GM21360 (cell line): ENCODE measurements around the gene SCML1.
"Not testable (repeated sequence)": the region's sequence is repeated elsewhere in the genome, so short reads cannot be mapped to it uniquely, and the experiment has no call there.

Source experiments
- ATAC-seq: cut with Tn5 transposase; IDR thresholded peaks from one replicate; pipeline ENCODE4 v1.9.1; 2021; ENCODE audit warnings: mild to moderate bottlenecking, moderate library complexity; ENCODE audit not compliant: unreplicated experiment

SCML1 gene

GRCh38 chrX:17738737-17739535 is 1.6 kb downstream of the SCML1 start:
- no peak for ATAC-seq

- no peak for ATAC-seq
These were observed 3.1 kb downstream of the SCML1 start for GRCh38 chrX:17740137-17741122.

GRCh38 chrX:17741123-17741511 is 3.8 kb downstream of the SCML1 start:
- no peak for ATAC-seq

GRCh38 chrX:17743913-17744312 is 6.6 kb downstream of the SCML1 start:
- ATAC-seq, result no peak

GRCh38 chrX:17744896-17745523 is 7.7 kb downstream of the SCML1 start:
- ATAC-seq, result no peak

GRCh38 chrX:17747692-17748091 is 10.4 kb downstream of the SCML1 start:
- ATAC-seq, result no peak

- no peak for ATAC-seq
These were observed 11.4 kb downstream of the SCML1 start for GRCh38 chrX:17748684-17749083.

- ATAC-seq, result no peak
These were observed 13.1 kb downstream of the SCML1 start for GRCh38 chrX:17750436-17750835.

- ATAC-seq, result no peak
These were observed 21.1 kb downstream of the SCML1 start for GRCh38 chrX:17758382-17758781.

- no peak for ATAC-seq
These were observed 22.7 kb downstream of the SCML1 start for GRCh38 chrX:17759990-17760389.

- no peak for ATAC-seq
These were observed 30.4 kb downstream of the SCML1 start for GRCh38 chrX:17767734-17768133.

- ATAC-seq, result no peak
These were observed 31.7 kb downstream of the SCML1 start for GRCh38 chrX:17768997-17769396.

GRCh38 chrX:17769701-17770269 is 32.5 kb downstream of the SCML1 start:
- ATAC-seq, result no peak

GRCh38 chrX:17773221-17773876 is 36.1 kb downstream of the SCML1 start:
- ATAC-seq, result no peak

GRCh38 chrX:17774053-17774452 is 36.8 kb downstream of the SCML1 start:
- no peak for ATAC-seq

- ATAC-seq, result no peak
These were observed 41.7 kb downstream of the SCML1 start for GRCh38 chrX:17778997-17779396.

- no peak for ATAC-seq
These were observed 42.1 kb downstream of the SCML1 start for GRCh38 chrX:17779434-17779833.

- ATAC-seq, result not testable (repeated sequence)
These were observed 49.5 kb downstream of the SCML1 start for GRCh38 chrX:17786554-17787347.

- no peak for ATAC-seq
These were observed 50.3 kb downstream of the SCML1 start for GRCh38 chrX:17787557-17787956.

GRCh38 chrX:17788439-17788838 is 51.1 kb downstream of the SCML1 start:
- ATAC-seq, result no peak
